ENCODE measurements around the gene RAVER2.

DNA sequence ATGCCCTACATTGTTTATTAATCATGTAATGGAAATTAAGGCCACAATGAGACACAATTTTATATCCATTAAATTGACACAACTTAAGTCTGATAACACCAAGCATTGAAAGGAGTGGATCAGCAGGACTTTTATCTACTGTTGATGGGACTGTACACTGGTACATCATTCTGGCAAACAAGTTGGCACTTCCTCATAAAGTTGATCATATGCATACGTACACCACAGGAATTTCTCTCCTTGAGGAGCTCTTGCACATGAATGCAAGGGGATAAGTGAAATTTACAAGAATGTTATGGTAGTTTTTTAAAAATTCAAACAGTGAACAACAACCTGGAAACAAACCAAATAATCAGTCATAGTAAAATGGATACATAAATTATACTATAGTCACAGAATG lies 20.1 kb downstream of the RAVER2 start:
- TF ChIP-seq EZH2 (IDR thresholded peaks at IDR 0.05; ENCODE audit: low read length): no peak
- TF ChIP-seq, protein P1, sequence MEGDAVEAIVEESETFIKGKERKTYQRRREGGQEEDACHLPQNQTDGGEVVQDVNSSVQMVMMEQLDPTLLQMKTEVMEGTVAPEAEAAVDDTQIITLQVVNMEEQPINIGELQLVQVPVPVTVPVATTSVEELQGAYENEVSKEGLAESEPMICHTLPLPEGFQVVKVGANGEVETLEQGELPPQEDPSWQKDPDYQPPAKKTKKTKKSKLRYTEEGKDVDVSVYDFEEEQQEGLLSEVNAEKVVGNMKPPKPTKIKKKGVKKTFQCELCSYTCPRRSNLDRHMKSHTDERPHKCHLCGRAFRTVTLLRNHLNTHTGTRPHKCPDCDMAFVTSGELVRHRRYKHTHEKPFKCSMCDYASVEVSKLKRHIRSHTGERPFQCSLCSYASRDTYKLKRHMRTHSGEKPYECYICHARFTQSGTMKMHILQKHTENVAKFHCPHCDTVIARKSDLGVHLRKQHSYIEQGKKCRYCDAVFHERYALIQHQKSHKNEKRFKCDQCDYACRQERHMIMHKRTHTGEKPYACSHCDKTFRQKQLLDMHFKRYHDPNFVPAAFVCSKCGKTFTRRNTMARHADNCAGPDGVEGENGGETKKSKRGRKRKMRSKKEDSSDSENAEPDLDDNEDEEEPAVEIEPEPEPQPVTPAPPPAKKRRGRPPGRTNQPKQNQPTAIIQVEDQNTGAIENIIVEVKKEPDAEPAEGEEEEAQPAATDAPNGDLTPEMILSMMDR (optimal IDR thresholded peaks at IDR 0.05 in 1 of 3, IDR thresholded peaks at IDR 0.05 in 1 of 3, conservative IDR thresholded peaks at IDR 0.05 in 1 of 3; ENCODE audit: extremely low read depth in 1 of 3, insufficient read depth in 2 of 3, low read length in 3 of 3): no peak

Measured in keratinocyte (primary cell).